RWPE2 (cell line): ENCODE results near the gene ZFR.

Experiments
- ATAC-seq: fragments of 200-7000 bp; cut with Tn5 transposase; 3 replicates; pipeline ENCODE4 v1.9.1; 2021; ENCODE audit warnings: low read depth
- DNase-seq: peaks from one replicate; pipeline ENCODE4 v3.0.0-alpha.2; 2020; ENCODE audit warnings: low spot score
- H3K27ac ChIP-seq: fragments of 450-650 bp; 2 replicates; pipeline ENCODE4 v1.5.1; 2017; ENCODE audit warnings: mild to moderate bottlenecking; ENCODE audit not compliant: poor library complexity, severe bottlenecking
- H3K27me3 ChIP-seq: fragments of 250-450 bp; sonication (Bioruptor Pico); 2 replicates; pipeline ENCODE4 v1.5.1; 2021; ENCODE audit warnings: mild to moderate bottlenecking, moderate library complexity; ENCODE audit not compliant: insufficient read depth, poor library complexity, severe bottlenecking
- H3K36me3 ChIP-seq: fragments of 250-450 bp; sonication (Bioruptor Pico); 2 replicates; pipeline ENCODE4 v1.5.1; 2020; ENCODE audit warnings: low read depth, mild to moderate bottlenecking, moderate library complexity
- H3K4me1 ChIP-seq: fragments of 250-450 bp; sonication (Bioruptor Pico); 2 replicates; pipeline ENCODE4 v1.5.1; 2021; ENCODE audit warnings: mild to moderate bottlenecking, moderate library complexity; ENCODE audit not compliant: insufficient read depth, poor library complexity, severe bottlenecking
- H3K4me3 ChIP-seq: fragments of 250-450 bp; sonication (Bioruptor Pico); 2 replicates; pipeline ENCODE4 v1.5.1; 2021; ENCODE audit warnings: mild to moderate bottlenecking, moderate library complexity; ENCODE audit not compliant: severe bottlenecking
- H3K9me3 ChIP-seq: fragments of 250-450 bp; sonication (Bioruptor Pico); 2 replicates; pipeline ENCODE4 v1.5.1; 2021; ENCODE audit warnings: mild to moderate bottlenecking, moderate library complexity; ENCODE audit not compliant: severe bottlenecking
- TF ChIP-seq, protein P1 (sequence below): fragments of 450-650 bp; IDR thresholded peaks from one replicate; pipeline ENCODE4 v1.5.1; 2017; ENCODE audit warnings: mild to moderate bottlenecking, moderate library complexity; ENCODE audit not compliant: poor library complexity, severe bottlenecking

Gene ZFR

DNA sequence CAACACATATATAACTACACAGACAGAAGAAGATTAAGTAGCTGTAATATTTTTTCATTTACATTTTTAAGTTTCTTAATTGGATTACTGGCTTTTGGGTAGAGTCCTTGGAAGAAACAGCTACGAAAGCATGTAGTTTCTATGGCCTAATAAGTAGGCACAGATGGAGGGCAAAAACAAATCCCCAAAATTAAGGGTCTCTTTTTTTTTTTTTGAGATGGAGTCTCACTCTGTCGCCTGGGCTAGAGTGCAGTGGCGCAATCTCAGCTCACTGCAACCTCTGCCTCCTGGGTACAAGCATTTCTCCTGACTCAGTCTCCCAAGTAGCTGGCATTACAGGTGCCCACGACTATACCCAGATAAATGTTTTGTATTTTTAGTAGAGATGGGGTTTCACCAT is 104.7 kb downstream of the ZFR start:
- Histone ChIP-seq H3K4me3 (no peak overlapping the region), H3K36me3 (no peaks in the 10 kb centered on the region), H3K27ac (no peak overlapping the region), H3K27me3 (no peaks in the 10 kb centered on the region), H3K4me1 (no peaks in the 10 kb centered on the region), H3K9me3 (peaks cover 20% of the 10 kb centered on the region)
- TF ChIP-seq, protein P1, sequence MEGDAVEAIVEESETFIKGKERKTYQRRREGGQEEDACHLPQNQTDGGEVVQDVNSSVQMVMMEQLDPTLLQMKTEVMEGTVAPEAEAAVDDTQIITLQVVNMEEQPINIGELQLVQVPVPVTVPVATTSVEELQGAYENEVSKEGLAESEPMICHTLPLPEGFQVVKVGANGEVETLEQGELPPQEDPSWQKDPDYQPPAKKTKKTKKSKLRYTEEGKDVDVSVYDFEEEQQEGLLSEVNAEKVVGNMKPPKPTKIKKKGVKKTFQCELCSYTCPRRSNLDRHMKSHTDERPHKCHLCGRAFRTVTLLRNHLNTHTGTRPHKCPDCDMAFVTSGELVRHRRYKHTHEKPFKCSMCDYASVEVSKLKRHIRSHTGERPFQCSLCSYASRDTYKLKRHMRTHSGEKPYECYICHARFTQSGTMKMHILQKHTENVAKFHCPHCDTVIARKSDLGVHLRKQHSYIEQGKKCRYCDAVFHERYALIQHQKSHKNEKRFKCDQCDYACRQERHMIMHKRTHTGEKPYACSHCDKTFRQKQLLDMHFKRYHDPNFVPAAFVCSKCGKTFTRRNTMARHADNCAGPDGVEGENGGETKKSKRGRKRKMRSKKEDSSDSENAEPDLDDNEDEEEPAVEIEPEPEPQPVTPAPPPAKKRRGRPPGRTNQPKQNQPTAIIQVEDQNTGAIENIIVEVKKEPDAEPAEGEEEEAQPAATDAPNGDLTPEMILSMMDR: no peak
- ATAC-seq (no peak), DNase-seq (no peak)

DNA sequence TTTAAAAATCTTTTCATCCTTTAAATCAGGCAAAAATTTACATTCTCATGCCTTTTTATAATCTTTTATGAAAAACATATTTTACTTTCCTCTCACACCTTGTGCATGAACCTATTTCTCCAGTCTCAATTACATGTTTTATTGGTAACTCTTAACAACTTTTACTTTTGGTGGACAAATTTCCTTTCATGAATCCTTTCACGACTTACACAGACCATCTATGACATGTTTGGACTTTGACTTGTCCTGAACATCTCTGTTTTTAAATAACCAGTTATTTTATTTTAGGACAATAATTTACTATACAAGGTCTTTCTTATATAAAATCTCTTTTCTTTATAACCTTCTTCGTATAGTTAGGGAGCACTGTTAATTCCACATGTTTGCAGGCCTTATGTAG is 105.3 kb downstream of the ZFR start:
- ATAC-seq (no peak), DNase-seq (no peak)
- peaks cover 20% of the 10 kb centered on the region for H3K9me3 ChIP-seq
- no peaks in the 10 kb centered on the region for H3K36me3 ChIP-seq
- H3K27ac ChIP-seq: no peak overlapping the region
- TF ChIP-seq, protein P1: no peak
- no peak overlapping the region for H3K4me3 ChIP-seq
- H3K27me3 ChIP-seq: no peaks in the 10 kb centered on the region
- H3K4me1 ChIP-seq: no peaks in the 10 kb centered on the region

DNA sequence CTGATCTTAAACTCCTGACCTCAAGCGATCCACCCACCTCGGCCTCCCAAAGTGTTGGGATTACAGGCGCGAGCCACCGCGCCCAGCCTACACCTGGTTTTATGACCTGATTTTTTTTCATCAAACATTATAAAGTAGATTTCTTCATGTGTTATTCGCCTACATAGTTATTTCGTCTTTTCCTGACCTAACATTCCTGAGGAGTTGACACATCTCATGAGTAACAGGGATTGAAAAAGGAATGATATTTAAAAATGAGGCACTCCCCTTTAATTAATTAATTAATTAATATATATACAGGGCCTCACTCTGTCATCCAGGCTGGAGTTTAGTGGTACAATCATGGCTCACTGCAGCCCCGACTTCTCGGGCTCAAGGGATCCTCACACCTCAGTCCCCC is 111.6 kb downstream of the ZFR start:
- Histone ChIP-seq H3K9me3 (no peaks in the 10 kb centered on the region), H3K4me1 (peaks cover 6% of the 10 kb centered on the region), H3K27me3 (no peaks in the 10 kb centered on the region), H3K36me3 (no peaks in the 10 kb centered on the region), H3K4me3 (no peak overlapping the region), H3K27ac (peak overlapping the region; percentile 28)
- DNase-seq (no peak), ATAC-seq (peak; percentile 64)
- TF ChIP-seq, protein P1: no peak

DNA sequence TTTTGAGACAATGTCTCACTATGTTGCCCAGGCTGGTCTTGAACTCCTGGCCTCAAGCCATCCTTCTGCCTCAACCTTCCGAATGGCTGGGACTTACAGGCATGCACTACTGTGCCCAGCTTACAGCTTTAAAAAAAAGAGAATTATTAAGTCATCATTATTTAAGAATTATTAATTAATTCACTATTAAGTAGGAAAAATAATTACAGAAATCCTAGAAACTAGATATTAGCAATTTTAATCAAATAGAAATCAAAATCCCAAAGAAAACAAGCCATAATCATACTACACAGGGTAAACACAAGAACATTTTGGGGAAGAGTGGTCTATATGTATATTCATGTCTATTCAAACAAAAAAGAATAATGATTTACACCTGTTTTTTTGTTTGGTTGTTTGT is 112.2 kb downstream of the ZFR start:
- Histone ChIP-seq H3K27me3 (no peaks in the 10 kb centered on the region), H3K27ac (peak overlapping the region; percentile 28), H3K4me1 (peaks cover 6% of the 10 kb centered on the region), H3K36me3 (no peaks in the 10 kb centered on the region), H3K9me3 (no peaks in the 10 kb centered on the region), H3K4me3 (no peak overlapping the region)
- TF ChIP-seq, protein P1: no peak
- DNase-seq: no peak
- ATAC-seq: no peak

DNA sequence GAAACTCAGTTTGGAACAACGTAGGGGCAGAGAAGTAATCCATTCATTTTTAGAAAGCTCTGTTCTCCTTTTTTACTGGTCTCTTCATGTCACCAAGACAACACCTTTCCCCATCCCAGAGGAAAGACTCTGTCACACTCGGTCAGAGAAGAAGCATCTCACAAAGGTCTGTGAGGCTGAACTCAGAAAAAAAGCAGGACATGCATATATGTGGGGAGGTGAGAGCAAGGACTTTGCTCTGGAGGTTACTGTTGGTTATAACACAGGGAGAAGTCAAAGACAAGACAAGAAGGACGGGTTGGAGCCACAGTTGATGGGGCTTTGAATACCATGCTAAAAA is 112.6 kb downstream of the ZFR start:
- no peaks in the 10 kb centered on the region for H3K9me3 ChIP-seq
- H3K27me3 ChIP-seq: no peaks in the 10 kb centered on the region
- peaks cover 6% of the 10 kb centered on the region for H3K4me1 ChIP-seq
- no peak overlapping the region for H3K4me3 ChIP-seq
- H3K27ac ChIP-seq: no peak overlapping the region
- ATAC-seq (no peak), DNase-seq (no peak)
- TF ChIP-seq, protein P1: no peak
- H3K36me3 ChIP-seq: no peaks in the 10 kb centered on the region
